ENCODE data around the gene WNT7B.

DNA sequence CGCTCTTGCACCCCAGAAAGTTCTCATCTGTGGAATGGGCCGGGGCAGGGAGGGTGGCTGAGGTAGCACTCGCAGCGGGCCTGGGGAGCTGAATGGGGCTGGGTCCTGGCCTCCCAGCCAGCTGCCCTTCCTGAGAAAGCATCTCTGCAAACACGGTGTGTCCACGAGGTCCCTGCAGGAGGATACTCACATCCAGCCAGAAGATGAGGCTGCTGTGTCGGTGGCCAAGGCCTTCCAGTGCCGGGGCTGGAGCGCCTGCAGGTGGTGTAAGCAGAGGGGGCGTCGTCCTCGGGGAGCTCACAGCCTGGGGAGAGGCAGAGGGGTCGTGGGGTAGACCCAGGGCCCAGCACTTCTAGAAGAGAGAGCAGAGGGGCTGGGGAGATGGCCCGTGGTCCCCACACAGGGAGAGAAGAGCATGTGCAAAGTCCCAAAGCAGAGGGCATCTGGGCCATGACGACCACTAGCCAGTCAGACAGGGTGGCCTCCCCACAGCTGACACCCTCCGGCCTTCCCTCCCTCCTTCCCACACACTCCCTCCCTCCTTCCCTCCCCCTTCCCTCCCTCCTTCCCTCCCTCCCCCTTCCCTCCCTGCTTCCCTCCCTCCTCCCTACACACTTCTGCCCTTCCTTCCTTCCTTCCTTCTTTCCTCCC is 97.9 kb downstream of the WNT7B start:
- TF ChIP-seq POLR2A (IDR thresholded peaks at IDR 0.05): no peak
- TF ChIP-seq, protein P1, sequence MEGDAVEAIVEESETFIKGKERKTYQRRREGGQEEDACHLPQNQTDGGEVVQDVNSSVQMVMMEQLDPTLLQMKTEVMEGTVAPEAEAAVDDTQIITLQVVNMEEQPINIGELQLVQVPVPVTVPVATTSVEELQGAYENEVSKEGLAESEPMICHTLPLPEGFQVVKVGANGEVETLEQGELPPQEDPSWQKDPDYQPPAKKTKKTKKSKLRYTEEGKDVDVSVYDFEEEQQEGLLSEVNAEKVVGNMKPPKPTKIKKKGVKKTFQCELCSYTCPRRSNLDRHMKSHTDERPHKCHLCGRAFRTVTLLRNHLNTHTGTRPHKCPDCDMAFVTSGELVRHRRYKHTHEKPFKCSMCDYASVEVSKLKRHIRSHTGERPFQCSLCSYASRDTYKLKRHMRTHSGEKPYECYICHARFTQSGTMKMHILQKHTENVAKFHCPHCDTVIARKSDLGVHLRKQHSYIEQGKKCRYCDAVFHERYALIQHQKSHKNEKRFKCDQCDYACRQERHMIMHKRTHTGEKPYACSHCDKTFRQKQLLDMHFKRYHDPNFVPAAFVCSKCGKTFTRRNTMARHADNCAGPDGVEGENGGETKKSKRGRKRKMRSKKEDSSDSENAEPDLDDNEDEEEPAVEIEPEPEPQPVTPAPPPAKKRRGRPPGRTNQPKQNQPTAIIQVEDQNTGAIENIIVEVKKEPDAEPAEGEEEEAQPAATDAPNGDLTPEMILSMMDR (IDR thresholded peaks at IDR 0.05): no peak
